NOMO-1 (cell line): ENCODE results near the gene CFAP97D2.
"Not testable (repeated sequence)": the region's sequence is repeated elsewhere in the genome, so short reads cannot be mapped to it uniquely, and the experiment has no call there.

Experiments
- DNase-seq, 2 experiments: peaks; one replicate each; lab custom pipeline; 2025; ENCODE audit not compliant: unreplicated experiment in 2 of 2; lab: John Stamatoyannopoulos, UW

Gene CFAP97D2

DNA sequence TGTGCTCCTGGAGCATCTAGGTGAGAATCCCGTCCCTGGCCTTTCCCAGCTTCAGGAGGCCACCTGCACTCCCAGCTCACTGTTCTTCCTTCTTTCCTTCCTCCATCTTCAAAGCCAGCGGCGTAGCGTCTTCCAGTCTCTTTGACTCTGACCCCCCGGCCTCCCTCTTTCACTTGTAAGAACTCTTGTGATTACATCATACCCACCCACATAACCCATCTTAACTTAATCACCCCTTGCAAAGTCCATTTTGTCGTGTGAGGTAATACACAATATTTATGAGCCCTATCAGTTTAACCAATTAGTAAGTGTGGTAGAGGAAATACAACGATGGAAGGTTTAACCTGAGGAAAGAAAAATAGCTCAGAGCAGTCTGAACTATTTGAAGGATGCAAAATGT, 51.1 kb downstream of the CFAP97D2 start:
- DNase-seq = peak; percentile 73 to 79

DNA sequence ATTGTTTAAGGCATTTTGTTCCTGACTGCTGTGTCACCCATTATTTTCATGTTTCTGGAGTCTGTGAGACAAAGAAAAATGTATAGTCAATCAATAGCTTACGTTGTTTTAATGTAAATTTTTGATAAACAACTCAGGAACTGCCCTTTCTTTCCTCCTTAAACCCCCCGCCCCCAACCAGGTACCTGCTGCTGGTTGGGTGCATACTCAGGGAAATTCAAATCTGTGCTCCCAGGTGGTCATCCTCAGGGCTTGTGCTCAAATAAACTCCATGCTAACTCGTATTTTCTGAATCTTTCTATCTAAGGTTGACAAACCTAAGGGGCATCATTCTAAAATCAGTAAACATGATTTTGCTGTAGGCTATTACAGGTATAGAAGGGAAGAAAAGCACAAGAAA, 51.5 kb downstream of the CFAP97D2 start:
- no peak for DNase-seq

DNA sequence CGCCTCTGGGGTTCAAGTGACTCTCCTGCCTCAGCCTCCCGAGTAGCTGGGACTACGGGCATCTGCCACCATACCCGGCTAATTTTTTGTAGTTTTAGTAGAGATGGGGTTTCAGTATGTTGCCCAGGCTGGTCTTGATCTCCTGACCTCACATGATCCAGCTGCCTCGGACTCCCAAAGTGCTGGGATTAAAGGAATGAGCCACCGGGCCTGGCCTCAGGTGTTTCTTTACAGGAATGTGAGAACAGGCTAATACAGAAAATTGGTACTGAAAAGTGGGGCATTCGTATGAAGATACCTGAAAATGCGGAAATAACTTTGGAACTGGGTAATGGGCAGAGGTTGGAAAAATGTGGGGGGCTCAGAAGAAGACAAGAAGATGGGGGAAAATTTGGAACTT, 52.8 kb downstream of the CFAP97D2 start:
- no peak for DNase-seq

DNA sequence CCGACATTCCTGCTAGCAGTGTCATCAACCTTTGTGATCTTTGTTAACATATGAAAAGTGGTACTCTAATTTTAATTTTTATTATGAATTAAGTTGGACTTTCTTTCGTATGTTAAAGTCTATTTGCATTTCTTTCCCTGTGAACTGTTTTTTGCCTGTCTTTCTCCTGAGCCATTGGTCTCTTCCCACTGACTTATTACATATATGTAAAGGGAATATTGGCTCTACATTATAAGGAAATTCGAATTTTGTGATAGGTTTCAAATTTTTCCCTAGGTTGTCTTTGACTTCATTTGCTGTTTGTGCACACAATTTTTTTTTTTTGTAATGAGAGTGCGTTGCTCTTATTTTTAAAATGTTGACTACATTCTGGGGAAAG, 55.2 kb downstream of the CFAP97D2 start:
- no peak for DNase-seq

DNA sequence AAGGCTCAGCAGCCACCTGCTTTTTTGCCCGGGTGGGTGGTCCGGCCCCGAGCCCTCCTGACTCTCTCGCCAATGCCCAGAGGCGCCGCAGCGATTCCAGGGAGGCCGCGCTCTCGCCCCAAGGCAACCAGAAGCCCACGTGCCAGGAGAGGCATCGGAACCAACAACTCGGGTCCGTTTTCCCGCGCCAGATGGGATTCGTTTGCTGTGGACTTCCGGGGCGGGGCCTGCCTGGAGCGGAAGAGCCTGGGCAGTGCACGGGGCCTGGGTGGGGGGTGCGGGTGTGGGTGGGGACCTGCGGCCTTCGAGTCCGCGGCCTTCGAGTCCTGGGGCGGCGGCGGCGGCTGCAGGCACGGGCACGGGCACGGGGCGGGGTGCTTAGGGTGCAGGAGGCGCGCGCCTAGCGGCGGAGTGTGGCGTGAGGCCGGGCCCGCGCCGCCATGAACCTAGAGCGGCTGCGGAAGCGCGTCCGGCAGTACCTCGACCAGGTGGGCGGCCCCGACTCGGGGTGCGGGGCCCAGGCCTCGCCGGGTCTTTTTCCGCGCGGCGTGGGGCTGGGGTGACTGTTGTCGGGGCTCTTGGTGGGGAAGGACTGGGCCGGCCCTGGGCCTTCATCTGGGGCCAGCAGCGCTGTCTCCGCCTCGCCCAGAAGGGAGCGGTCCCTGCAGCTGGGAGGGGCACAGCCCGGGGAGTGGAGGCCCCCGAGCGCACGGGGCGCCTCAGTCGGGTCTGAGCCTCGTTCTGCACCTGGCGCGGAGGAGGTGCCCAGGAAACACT, 55.8 kb downstream of the CFAP97D2 start, which contains the start of gene CDC16:
TSS of gene CDC16 (plus strand) at position 253 of the 777 bp plus-strand sequence. CDS start at position 441, 188 bp downstream.
- peak; percentile 77 to 95 for DNase-seq

DNA sequence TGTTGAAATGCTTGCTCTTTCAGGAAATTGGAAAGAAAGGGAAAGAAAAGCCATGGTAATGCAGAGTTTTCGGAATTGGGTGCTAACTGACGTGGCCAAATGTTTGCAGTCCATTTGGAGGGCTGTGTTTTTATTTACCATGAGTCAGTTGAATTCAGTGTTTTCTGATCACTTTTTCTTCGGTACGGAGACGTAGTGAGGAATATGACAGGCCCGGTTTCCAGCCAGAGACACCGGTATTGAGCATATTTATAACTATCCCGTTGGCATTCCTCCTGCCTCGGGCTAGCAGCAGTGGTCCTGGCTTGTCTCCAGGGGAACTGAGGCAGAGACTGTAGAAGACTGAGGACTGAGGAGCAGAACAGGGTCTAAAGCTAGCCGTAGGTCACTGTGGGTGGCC, 56.6 kb downstream of the CFAP97D2 start:
- peak in 1 of 2 experiments; percentile 11 for DNase-seq

DNA sequence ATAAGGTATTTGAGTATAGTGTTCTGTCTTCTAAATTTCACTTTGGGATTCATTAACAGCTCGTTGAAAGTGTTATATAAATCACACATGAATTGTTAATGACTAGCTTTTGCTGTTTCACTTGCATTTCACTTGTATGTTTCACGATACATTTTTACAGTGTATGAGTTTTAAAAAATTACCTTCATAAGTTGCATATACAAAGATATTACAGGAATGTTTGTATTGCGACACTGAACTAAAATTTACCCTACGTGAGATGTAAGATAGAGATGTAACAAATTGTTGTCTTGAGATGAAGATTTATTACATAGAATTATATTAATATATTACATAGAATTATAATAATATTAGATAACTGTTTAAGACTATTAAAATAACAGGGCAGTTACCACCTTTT, 57.2 kb downstream of the CFAP97D2 start:
- no peak for DNase-seq

DNA sequence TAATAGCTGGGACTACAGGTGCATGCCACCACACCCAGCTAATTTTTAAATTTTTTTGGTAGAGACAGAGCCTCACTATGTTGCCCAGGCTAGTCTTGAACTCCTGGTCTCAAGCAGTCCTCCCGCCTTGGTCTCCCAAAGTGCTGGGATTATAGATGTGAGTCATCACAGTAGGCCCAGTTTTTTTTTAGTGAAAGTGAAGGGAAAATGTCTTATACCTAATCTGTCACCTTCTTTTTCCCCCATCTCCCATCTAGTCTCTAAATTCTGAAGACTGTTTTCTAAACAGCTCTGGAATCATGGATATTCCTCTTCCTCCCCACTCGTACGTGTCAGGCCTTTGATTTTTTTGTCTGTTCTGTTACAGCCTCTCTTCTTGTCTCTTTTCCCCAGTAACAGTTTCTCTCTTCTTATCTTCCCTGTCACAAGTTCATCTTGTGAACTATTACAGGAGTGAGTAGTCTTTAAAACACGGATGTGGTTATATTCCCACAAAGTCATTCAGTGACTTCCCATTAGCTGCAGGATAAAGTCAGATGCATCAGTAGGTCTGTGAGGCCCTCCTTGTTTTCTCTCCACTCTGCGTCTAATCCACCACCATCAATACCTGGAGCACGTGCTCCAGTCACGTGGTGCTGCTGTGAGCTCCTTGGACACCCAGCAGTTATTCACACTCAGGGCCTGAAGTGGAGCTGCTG, 58.5 kb downstream of the CFAP97D2 start:
- no peak for DNase-seq

DNA sequence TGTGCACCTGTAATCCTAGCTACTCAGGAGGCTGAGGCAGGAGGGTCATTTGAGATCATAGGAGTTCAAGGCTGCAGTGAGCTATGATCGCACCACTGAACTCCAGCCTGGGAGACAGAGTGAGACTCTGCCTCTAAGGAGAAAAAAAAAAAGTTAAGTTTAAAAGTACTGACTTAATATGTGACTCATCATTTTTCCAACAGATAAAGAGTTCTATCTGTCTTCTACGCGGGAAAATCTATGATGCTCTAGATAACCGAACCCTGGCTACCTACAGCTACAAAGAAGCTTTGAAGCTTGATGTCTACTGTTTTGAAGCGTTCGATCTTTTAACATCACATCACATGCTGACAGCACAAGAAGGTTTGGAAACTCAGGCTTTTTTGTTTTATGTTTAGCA, 62.9 kb downstream of the CFAP97D2 start:
- DNase-seq = no peak

DNA sequence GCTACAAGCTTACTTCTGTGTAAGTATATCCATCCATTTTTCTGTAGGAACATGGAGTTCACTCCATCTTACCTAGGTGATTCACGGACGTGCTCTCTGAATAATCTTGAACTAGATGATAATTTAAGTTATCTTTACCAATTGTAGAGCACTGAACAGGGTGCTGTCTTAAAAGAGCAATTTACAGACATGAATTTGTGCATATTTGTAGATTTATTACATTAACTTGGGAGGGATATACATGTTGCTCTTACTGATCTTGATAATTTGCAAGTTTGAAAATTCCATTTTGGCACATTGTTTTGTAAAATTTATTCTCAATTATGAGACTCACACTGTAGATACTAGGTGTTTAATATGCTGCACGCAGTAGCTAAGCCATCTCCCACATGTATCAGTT, 64.9 kb downstream of the CFAP97D2 start:
- DNase-seq = no peak

DNA sequence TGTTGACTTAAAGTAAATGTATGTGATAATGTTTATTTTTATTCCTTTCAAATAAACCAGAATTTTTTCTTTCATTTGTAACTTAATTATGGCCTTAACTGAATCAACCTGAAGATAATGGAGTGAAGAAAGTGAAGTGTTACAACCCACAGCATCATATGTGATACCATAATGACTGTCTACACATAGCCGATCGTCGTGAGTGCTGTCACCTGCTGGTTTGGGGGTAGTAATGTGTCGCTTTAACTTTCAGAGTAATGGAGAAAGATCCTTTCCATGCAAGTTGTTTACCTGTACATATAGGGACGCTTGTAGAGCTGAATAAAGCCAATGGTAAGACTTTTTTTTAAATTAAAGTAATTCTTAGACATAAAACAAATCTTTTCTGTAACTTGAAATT, 65.6 kb downstream of the CFAP97D2 start:
- no peak for DNase-seq

DNA sequence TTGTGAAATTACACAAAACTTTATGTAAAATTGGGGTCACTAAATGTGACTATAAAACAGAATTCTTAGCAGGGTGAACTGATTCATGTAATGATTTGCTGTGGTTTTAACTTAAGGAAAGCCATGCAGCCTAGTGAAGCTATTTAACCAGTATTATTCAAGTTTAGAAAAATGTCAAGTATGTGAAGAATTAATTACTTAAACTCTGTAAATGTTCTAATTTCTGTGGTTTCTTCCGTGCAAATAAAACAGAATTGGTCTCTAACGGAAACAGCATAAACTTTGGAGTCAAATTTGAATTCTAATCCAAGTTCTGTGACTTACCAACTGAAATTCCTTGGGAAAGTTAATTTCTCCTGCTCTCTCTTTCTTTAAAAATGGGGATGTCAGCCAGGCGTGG, 69.0 kb downstream of the CFAP97D2 start:
- DNase-seq = no peak

DNA sequence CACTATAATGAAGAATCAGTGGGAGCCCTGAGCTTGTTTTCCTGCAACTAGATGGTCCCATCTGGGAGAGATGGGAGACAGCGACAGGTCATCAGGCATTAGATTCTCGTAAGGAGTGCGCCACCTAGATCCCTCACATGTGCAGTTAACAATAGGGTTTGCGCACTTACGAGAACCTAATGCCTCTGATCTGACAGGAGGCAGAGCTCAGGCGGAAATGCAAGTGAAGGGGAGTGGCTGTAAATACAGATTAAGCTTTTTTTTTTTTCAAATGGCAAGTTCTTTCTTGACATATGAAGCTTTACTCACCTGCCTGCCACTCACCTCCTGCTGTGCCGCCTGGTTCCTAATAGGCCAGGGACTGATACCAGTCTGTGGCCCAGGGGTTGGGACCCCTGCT, 70.0 kb downstream of the CFAP97D2 start:
- DNase-seq = no peak

DNA sequence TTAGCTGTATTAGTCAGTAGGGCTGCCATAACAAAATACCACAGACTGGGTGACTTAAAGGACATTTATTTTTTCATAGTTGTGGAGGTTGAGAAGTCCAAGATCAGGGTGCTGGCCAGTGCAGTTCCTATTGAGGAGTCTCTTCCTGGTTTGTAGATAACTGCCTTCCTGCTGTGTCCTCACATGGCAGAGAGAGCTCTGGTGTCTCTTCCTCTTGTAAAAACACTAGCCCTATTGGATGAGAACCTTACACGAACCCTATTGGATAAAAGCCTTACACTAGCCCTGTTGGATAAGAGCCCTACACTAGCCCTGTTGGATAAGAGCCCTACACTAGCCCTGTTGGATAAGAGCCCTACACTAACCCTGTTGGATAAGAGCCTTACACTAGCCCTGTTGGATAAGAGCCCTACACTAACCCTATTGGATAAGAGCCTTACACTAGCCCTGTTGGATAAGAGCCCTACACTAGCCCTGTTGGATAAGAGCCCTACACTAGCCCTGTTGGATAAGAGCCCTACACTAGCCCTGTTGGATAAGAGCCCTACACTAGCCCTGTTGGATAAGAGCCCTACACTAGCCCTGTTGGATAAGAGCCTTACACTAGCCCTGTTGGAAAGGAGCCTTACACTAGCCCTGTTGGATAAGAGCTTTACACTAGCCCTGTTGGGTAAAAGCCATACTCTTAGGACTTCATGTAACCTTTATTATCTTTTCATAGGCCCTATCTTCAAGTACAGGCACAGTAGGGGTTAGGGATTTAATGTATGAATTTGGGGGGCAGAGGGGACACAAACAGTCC, 72.8 kb downstream of the CFAP97D2 start:
- DNase-seq = not testable (repeated sequence)

DNA sequence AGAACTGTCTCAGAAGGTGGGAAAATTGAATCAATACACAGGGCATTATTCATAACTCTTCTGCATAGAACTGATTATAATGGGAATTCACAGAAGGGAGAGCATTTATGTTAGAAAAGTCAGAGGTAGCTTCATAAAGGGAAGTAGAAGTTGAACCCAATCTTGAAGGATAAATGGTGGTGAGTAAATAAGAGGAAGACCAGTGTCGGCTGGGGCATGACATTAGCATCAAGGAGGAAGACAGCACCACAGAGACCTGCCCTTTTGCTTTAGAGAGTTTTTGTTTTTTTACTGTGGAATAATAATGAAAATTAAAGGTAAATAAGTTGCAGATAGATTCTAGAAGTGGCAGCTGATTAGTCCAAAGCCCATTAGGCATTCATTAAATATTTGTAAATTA, 77.5 kb downstream of the CFAP97D2 start:
- peak in 1 of 2 experiments; percentile 39 for DNase-seq

DNA sequence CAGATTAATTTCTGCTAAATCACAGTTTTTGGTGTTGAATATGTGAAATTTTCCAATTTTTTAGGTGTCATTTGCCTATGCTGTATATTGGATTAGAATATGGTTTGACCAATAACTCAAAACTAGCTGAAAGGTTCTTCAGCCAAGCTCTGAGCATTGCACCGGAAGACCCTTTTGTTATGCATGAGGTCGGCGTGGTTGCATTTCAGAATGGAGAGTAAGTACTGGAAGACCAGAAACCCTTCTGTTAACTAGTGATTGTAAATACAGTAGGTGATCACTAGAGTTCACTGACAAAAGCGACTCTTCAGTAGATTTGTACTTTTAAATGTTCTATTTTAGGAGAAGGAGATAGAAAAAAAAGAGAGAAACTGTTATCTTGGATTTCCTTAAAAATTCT, 78.0 kb downstream of the CFAP97D2 start:
- no peak for DNase-seq

DNA sequence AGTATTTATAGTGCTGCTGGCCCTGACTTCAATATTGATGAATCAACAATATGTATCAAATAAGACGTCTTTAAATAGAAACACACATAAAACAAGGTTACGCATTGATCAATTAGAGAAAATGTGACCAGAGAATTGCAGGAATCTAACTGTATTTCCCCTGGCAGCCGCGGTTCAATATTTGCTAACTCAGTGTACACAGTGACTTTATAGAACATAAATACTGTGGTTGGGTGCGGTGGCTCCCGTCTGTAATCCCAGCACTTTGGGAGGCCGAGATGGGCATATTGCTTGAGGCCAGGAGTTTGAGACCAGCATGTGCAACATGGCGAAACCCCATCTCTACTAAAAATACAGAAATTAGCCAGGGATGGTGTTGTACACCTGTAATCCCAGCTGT, 79.5 kb downstream of the CFAP97D2 start:
- no peak for DNase-seq

DNA sequence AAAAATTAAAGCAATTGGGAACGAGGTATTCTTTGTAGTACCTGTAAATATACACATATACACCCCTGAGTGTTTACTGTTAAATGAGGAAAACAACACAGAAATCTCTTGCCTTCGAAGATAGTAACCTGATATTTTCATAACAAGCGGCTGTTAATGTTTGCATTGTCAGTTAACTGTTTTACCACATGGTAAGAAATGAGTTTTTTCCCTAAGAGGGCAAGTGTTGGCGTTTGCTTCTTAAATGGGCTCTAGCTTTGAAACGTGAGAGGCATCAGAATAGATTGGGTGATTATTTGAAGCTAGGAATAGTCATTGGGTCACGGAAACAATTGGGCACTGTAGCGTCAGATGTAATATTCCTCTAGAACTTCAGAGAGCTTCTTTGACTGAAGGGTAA, 80.3 kb downstream of the CFAP97D2 start:
- DNase-seq = no peak

DNA sequence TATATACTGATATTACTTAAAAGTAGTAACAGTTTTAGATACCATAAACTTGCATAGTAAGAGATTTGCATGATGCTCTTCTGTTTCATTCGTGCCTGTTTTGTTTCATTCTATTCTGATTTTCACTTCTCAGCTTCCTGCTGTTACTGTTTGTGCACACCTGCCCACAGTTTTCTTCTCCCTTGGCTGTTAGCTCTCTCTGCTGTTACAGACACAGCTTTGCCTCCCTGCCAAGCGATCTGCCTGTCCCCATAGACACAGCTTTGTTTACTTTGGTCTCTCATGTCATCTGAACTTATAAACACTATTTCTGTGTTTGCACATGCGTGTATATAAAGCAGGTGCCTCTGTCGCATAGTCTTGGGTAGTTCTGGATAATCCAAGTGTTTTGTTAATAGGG, 80.9 kb downstream of the CFAP97D2 start:
- no peak for DNase-seq

DNA sequence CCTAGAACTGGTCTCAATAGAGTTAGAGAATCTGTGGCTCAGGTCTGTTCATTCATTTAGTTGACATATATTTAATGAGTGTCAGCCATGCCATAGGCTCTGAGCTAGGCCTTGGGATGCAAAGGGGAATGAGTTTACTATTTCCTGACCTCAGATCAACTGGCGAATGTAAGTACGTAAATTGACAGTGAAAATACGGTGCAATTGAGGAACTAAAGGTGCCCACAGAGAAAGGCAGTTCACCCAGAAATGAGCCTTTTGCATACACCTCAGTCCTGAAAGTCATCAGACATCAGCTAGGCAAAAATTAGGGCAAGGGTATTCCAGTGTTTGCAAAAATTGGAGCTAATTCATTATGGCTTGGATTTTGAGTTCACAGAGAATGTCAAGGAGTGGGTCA, 81.8 kb downstream of the CFAP97D2 start:
- no peak for DNase-seq

DNA sequence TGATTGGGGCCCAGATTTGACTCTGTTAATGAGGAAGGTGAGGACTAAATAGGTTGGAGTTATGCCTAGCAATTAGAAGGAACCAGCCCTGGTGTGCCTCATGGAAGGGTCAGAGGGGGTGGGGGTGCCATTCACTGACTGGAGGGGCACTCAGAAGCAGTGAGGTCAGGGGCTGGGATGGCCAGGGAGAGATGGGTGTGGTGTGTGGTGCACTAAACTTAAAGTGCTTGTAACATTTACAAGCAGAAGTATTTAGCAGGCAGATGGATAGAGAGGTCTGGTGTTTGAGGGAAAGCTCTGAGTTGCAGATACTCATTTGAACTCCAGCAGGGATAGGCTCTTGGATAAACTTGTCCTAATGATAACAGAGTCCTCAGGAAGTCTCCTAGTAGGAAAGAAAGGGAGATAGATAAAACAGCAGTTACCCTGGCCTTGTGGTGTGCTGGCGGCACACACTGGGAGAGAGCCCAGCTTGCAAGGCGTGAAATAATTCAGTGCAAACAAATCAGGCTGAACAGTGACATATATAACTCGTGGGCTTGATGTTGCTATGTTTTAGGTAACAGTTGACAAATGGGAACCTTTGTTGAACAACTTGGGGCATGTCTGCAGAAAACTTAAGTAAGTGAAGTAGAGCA, 82.4 kb downstream of the CFAP97D2 start:
- DNase-seq = no peak
